ENCODE data around the gene NTSR2.

The NTSR2 gene

GRCh38 chr2:11629215-11629614, 40.8 kb downstream of the NTSR2 start:
- DNase-seq (ENCODE audit: low read depth in 2 of 2): no peak

- no peak for DNase-seq (ENCODE audit: low read depth in 2 of 2)
Measured at GRCh38 chr2:11628675-11629074, 41.3 kb downstream of the NTSR2 start.

- no peak for DNase-seq (ENCODE audit: low read depth in 2 of 2)
Measured at GRCh38 chr2:11625671-11626070, 44.3 kb downstream of the NTSR2 start.

- DNase-seq (ENCODE audit: low read depth in 2 of 2): no peak
Measured at GRCh38 chr2:11624893-11625292, 45.1 kb downstream of the NTSR2 start.

- DNase-seq (ENCODE audit: low read depth in 2 of 2): no peak
Measured at GRCh38 chr2:11622611-11623010, 47.4 kb downstream of the NTSR2 start.

GRCh38 chr2:11621410-11621809, 48.6 kb downstream of the NTSR2 start:
- DNase-seq (ENCODE audit: low read depth in 2 of 2): no peak

- no peak for DNase-seq (ENCODE audit: low read depth in 2 of 2)
Measured at GRCh38 chr2:11618708-11619062, 51.3 kb downstream of the NTSR2 start.

GRCh38 chr2:11617984-11618707, 51.8 kb downstream of the NTSR2 start:
- no peak for DNase-seq (ENCODE audit: low read depth in 2 of 2)

- no peak for DNase-seq (ENCODE audit: low read depth in 2 of 2)
Measured at GRCh38 chr2:11617527-11617926, 52.5 kb downstream of the NTSR2 start.

- DNase-seq (ENCODE audit: low read depth in 2 of 2): no peak
Measured at GRCh38 chr2:11616851-11617415, 53.1 kb downstream of the NTSR2 start.

- DNase-seq (ENCODE audit: low read depth in 2 of 2): no peak
Measured at GRCh38 chr2:11616097-11616687, 53.8 kb downstream of the NTSR2 start.

- DNase-seq (ENCODE audit: low read depth in 2 of 2): no peak
Measured at GRCh38 chr2:11615209-11615608, 54.8 kb downstream of the NTSR2 start.

GRCh38 chr2:11613297-11613696, 56.7 kb downstream of the NTSR2 start:
- no peak for DNase-seq (ENCODE audit: low read depth in 2 of 2)

- DNase-seq (ENCODE audit: low read depth in 2 of 2): no peak
Measured at GRCh38 chr2:11612553-11613215, 57.3 kb downstream of the NTSR2 start.

- DNase-seq (ENCODE audit: low read depth in 2 of 2): no peak
Measured at GRCh38 chr2:11611251-11611650, 58.7 kb downstream of the NTSR2 start.

GRCh38 chr2:11610624-11611242, 59.3 kb downstream of the NTSR2 start:
- no peak for DNase-seq (ENCODE audit: low read depth in 2 of 2)

All from stimulated activated CD8-positive, alpha-beta memory T cell treated with anti-CD3 and anti-CD28 coated beads, Interleukin-2, amount 100 ng/mL, for 1 hour (primary cell).